Measurements from ENCODE around the gene TMEM167B.
"Not testable (repeated sequence)": the region's sequence is repeated elsewhere in the genome, so short reads cannot be mapped to it uniquely, and the experiment has no call there.

TMEM167B gene

GRCh38 chr1:109137958-109138357 is 47.4 kb downstream of the TMEM167B start:
- TF ChIP-seq CTCF (IDR thresholded peaks at IDR 0.05): no peak
- peaks cover 0 to 15% (median 0%) of the 10 kb centered on the region in 4 donors for H3K4me1 ChIP-seq
- DNase-seq: no peak
- intact Hi-C loops (cut with DNase I; ENCODE audit: low total_unique reads): no loop called here
- no peak overlapping the region for H3K27ac ChIP-seq
- H3K27me3 ChIP-seq: no peaks in the 10 kb centered on the region
- H3K4me3 ChIP-seq: no peak overlapping the region
- no peaks in the 10 kb centered on the region for H3K9me3 ChIP-seq
- H3K36me3 ChIP-seq: no peaks in the 10 kb centered on the region

GRCh38 chr1:109138358-109138757 is 47.8 kb downstream of the TMEM167B start:
- DNase-seq: no peak
- TF ChIP-seq CTCF (IDR thresholded peaks at IDR 0.05): no peak
- H3K27me3 ChIP-seq: no peaks in the 10 kb centered on the region
- peaks cover 0 to 15% (median 0%) of the 10 kb centered on the region in 4 donors for H3K4me1 ChIP-seq
- intact Hi-C loops (cut with DNase I; ENCODE audit: low total_unique reads): no loop called here
- no peaks in the 10 kb centered on the region for H3K36me3 ChIP-seq
- H3K27ac ChIP-seq: no peak overlapping the region
- H3K4me3 ChIP-seq: no peak overlapping the region
- no peaks in the 10 kb centered on the region for H3K9me3 ChIP-seq

GRCh38 chr1:109140392-109140791 is 49.8 kb downstream of the TMEM167B start:
- no peak for DNase-seq
- Histone ChIP-seq H3K4me1 (no peaks in the 10 kb centered on the region), H3K4me3 (no peak overlapping the region), H3K9me3 (no peaks in the 10 kb centered on the region), H3K27ac (no peak overlapping the region), H3K27me3 (no peaks in the 10 kb centered on the region), H3K36me3 (no peaks in the 10 kb centered on the region)
- intact Hi-C loops (cut with DNase I; ENCODE audit: low total_unique reads): no loop called here
- TF ChIP-seq CTCF (IDR thresholded peaks at IDR 0.05): no peak

- Histone ChIP-seq H3K4me1 (no peaks in the 10 kb centered on the region), H3K27ac (no peak overlapping the region), H3K9me3 (no peaks in the 10 kb centered on the region), H3K4me3 (no peak overlapping the region), H3K36me3 (no peaks in the 10 kb centered on the region), H3K27me3 (no peaks in the 10 kb centered on the region)
- intact Hi-C loops (cut with DNase I; ENCODE audit: low total_unique reads): no loop called here
- no peak for TF ChIP-seq CTCF (IDR thresholded peaks at IDR 0.05)
- DNase-seq: no peak
These were observed 51.7 kb downstream of the TMEM167B start for GRCh38 chr1:109142260-109142659.

GRCh38 chr1:109142725-109143124 is 52.2 kb downstream of the TMEM167B start:
- H3K27ac ChIP-seq; intact Hi-C loops (cut with DNase I; ENCODE audit: low total_unique reads); H3K4me3 ChIP-seq; H3K36me3 ChIP-seq; H3K4me1 ChIP-seq; H3K27me3 ChIP-seq; DNase-seq; H3K9me3 ChIP-seq: not testable (repeated sequence)
